Naive B cell (primary cell): Measurements from ENCODE around the gene BPTF. TPM values are rescaled to one million over a fixed set of nuclear protein-coding genes. Genes with fewer than 3 reads are reported as not detected.
"Not testable (repeated sequence)": the region's sequence is repeated elsewhere in the genome, so short reads cannot be mapped to it uniquely, and the experiment has no call there.

ENCODE experiments used
- ATAC-seq, 2 donors: fragments of 150-1000 bp; cut with Tn5 transposase; 2 replicates each; pipeline ENCODE4 v1.10.0; 2021; ENCODE audit warnings: low read depth in 2 of 2, mild to moderate bottlenecking in 2 of 2, moderate library complexity in 2 of 2
- DNase-seq: peaks from one replicate; pipeline ENCODE4 v3.0.0; 2022
- H3K27ac Mint-ChIP-seq, 6 donors: one replicate each; pipeline ENCODE4 v1.8.0; 2020 to 2022; ENCODE audit warnings: mild to moderate bottlenecking in 6 of 6, mixed read lengths in 6 of 6, moderate library complexity in 5 of 6, inconsistent platforms in 2 of 6
- H3K27me3 Mint-ChIP-seq, 3 donors: one replicate each; pipeline ENCODE4 v1.8.0; 2021 to 2022; ENCODE audit warnings: mixed read lengths in 3 of 3, mild to moderate bottlenecking in 1 of 3
- H3K36me3 Mint-ChIP-seq, 2 donors: one replicate each; pipeline ENCODE4 v1.8.0; 2020 to 2022; ENCODE audit warnings: mixed read lengths in 2 of 2, inconsistent platforms in 1 of 2, mild to moderate bottlenecking in 1 of 2
- H3K4me1 Mint-ChIP-seq, 3 donors: one replicate each; pipeline ENCODE4 v1.8.0; 2020 to 2022; ENCODE audit warnings: mixed read lengths in 3 of 3, inconsistent platforms in 1 of 3, mild to moderate bottlenecking in 1 of 3, moderate library complexity in 1 of 3
- H3K4me3 Mint-ChIP-seq, 8 donors: one replicate each; pipeline ENCODE4 v1.8.0; 2020 to 2022; ENCODE audit warnings: mild to moderate bottlenecking in 8 of 8, mixed read lengths in 8 of 8, moderate library complexity in 8 of 8, inconsistent platforms in 2 of 8
- H3K9me3 Mint-ChIP-seq, 7 donors: one replicate each; pipeline ENCODE4 v1.8.0; 2020 to 2022; ENCODE audit warnings: mixed read lengths in 7 of 7, mild to moderate bottlenecking in 5 of 7, inconsistent platforms in 2 of 7, moderate library complexity in 1 of 7
- polyA plus RNA-seq, 6 donors: library from polyadenylated mRNA; unstranded; fragments of 300-500 nt; fragmentation: Illumina TruSeq; gene quantifications; one replicate each; pipeline ENCODE4 v1.2.3, GENCODE V29; 2021; ENCODE audit warnings: low read depth in 6 of 6

Gene BPTF
- polyA plus RNA-seq: 10 to 100 TPM; 13.0 to 41.5 (median 14.6) TPM

- H3K4me1 Mint-ChIP-seq: peaks cover 19 to 66% (median 40%) of the 10 kb centered on the region in 3 donors
- H3K9me3 Mint-ChIP-seq: no peaks in the 10 kb centered on the region
- H3K27ac Mint-ChIP-seq: peak within 1 kb of the TSS; percentile 97 to 99 (median 98)
These were observed at the start of gene BPTF for GRCh38 chr17:67824735-67825626. Gene BPTF, plus strand, starts transcription at chr17:67825503. Its CDS starts 222 bp downstream, at chr17:67825725.

GRCh38 chr17:67779098-67779672 is 46.1 kb upstream of the BPTF start:
- Mint-ChIP-seq H3K27me3 (no peaks in the 10 kb centered on the region), H3K27ac (peak overlapping the region in 2 of 6 donors; percentile 24 to 65), H3K4me1 (no peaks in the 10 kb centered on the region), H3K9me3 (no peaks in the 10 kb centered on the region), H3K36me3 (no peaks in the 10 kb centered on the region), H3K4me3 (no peak overlapping the region)
- DNase-seq (no peak), ATAC-seq (peak in 1 of 2 donors; percentile 57)

More at GRCh38 chr17:67824735-67825626, at the start of gene BPTF:
- DNase-seq: peak; percentile 92
- peak; percentile 77 to 78 for ATAC-seq
- H3K27me3 Mint-ChIP-seq: no peaks in the 10 kb centered on the region
- H3K36me3 Mint-ChIP-seq: no peaks in the 10 kb centered on the region
- peak within 1 kb of the TSS; percentile 92 to 99 (median 98) for H3K4me3 Mint-ChIP-seq

GRCh38 chr17:67784364-67785121 is 40.8 kb upstream of the BPTF start:
- DNase-seq (no peak), ATAC-seq (no peak)
- H3K4me1 Mint-ChIP-seq: peaks cover 3 to 5% (median 4%) of the 10 kb centered on the region in 3 donors
- no peak overlapping the region for H3K4me3 Mint-ChIP-seq
- H3K36me3 Mint-ChIP-seq: peaks cover 0 to 10% of the 10 kb centered on the region in 2 donors
- H3K27ac Mint-ChIP-seq: peak overlapping the region in 1 of 6 donors; percentile 54
- H3K27me3 Mint-ChIP-seq: peaks cover 0 to 7% (median 5%) of the 10 kb centered on the region in 3 donors
- peaks cover 0 to 12% (median 4%) of the 10 kb centered on the region in 7 donors for H3K9me3 Mint-ChIP-seq

GRCh38 chr17:67785122-67785477 is 40.2 kb upstream of the BPTF start:
- H3K9me3 Mint-ChIP-seq: peaks cover 0 to 12% (median 4%) of the 10 kb centered on the region in 7 donors
- ATAC-seq (no peak), DNase-seq (no peak)
- H3K36me3 Mint-ChIP-seq: peaks cover 0 to 10% of the 10 kb centered on the region in 2 donors
- peaks cover 0 to 7% (median 5%) of the 10 kb centered on the region in 3 donors for H3K27me3 Mint-ChIP-seq
- H3K4me3 Mint-ChIP-seq: no peak overlapping the region
- H3K4me1 Mint-ChIP-seq: peaks cover 3 to 5% (median 4%) of the 10 kb centered on the region in 3 donors
- H3K27ac Mint-ChIP-seq: no peak overlapping the region

- H3K4me1 Mint-ChIP-seq: peaks cover 3 to 5% (median 4%) of the 10 kb centered on the region in 3 donors
- ATAC-seq (no peak), DNase-seq (no peak)
- no peak overlapping the region for H3K27ac Mint-ChIP-seq
- H3K27me3 Mint-ChIP-seq: peaks cover 0 to 7% (median 5%) of the 10 kb centered on the region in 3 donors
- no peak overlapping the region for H3K4me3 Mint-ChIP-seq
- peaks cover 0 to 10% of the 10 kb centered on the region in 2 donors for H3K36me3 Mint-ChIP-seq
- H3K9me3 Mint-ChIP-seq: peaks cover 0 to 12% (median 4%) of the 10 kb centered on the region in 7 donors
These were observed 39.8 kb upstream of the BPTF start for GRCh38 chr17:67785504-67785903.

GRCh38 chr17:67800495-67800928 is 24.8 kb upstream of the BPTF start:
- Mint-ChIP-seq H3K27me3 (no peaks in the 10 kb centered on the region), H3K4me3 (peak overlapping the region in 3 of 8 donors; percentile 10 to 59 (median 50)), H3K36me3 (no peaks in the 10 kb centered on the region), H3K27ac (peak overlapping the region; percentile 58 to 97 (median 86)), H3K4me1 (peaks cover 14 to 17% (median 16%) of the 10 kb centered on the region in 3 donors), H3K9me3 (no peaks in the 10 kb centered on the region)
- peak; percentile 81 for DNase-seq
- peak; percentile 98 to 99 for ATAC-seq

- H3K27me3 Mint-ChIP-seq: no peaks in the 10 kb centered on the region
- no peak for DNase-seq
- no peak overlapping the region for H3K4me3 Mint-ChIP-seq
- no peaks in the 10 kb centered on the region for H3K9me3 Mint-ChIP-seq
- H3K27ac Mint-ChIP-seq: peak overlapping the region in 3 of 6 donors; percentile 25 to 75 (median 39)
- no peak for ATAC-seq
- H3K36me3 Mint-ChIP-seq: no peaks in the 10 kb centered on the region
- peaks cover 14 to 17% (median 16%) of the 10 kb centered on the region in 3 donors for H3K4me1 Mint-ChIP-seq
These were observed 23.6 kb upstream of the BPTF start for GRCh38 chr17:67801626-67802175.

GRCh38 chr17:67810464-67810863 is 14.8 kb upstream of the BPTF start:
- no peak overlapping the region for H3K4me3 Mint-ChIP-seq
- DNase-seq (no peak), ATAC-seq (no peak)
- peak overlapping the region in 2 of 6 donors; percentile 6 to 21 for H3K27ac Mint-ChIP-seq
- no peaks in the 10 kb centered on the region for H3K36me3 Mint-ChIP-seq
- H3K27me3 Mint-ChIP-seq: no peaks in the 10 kb centered on the region
- peaks cover 33 to 49% (median 39%) of the 10 kb centered on the region in 3 donors for H3K4me1 Mint-ChIP-seq
- H3K9me3 Mint-ChIP-seq: no peaks in the 10 kb centered on the region

- H3K36me3 Mint-ChIP-seq, H3K9me3 Mint-ChIP-seq, DNase-seq, H3K27me3 Mint-ChIP-seq, ATAC-seq: not testable (repeated sequence)
- peak overlapping the region in 5 of 8 donors; percentile 78 to 93 (median 86) for H3K4me3 Mint-ChIP-seq
- peak overlapping the region; percentile 98 to 100 (median 99) for H3K27ac Mint-ChIP-seq
- peaks cover 42 to 62% (median 48%) of the 10 kb centered on the region in 3 donors for H3K4me1 Mint-ChIP-seq
These were observed 12.9 kb upstream of the BPTF start for GRCh38 chr17:67812380-67812779.

GRCh38 chr17:67813803-67814180 is 11.5 kb upstream of the BPTF start:
- H3K9me3 Mint-ChIP-seq: no peaks in the 10 kb centered on the region
- ATAC-seq: no peak
- peak overlapping the region; percentile 43 to 93 (median 86) for H3K4me3 Mint-ChIP-seq
- H3K27me3 Mint-ChIP-seq: no peaks in the 10 kb centered on the region
- DNase-seq: no peak
- no peaks in the 10 kb centered on the region for H3K36me3 Mint-ChIP-seq
- peaks cover 50 to 76% (median 60%) of the 10 kb centered on the region in 3 donors for H3K4me1 Mint-ChIP-seq
- H3K27ac Mint-ChIP-seq: peak overlapping the region; percentile 98 to 100 (median 99)

GRCh38 chr17:67818110-67819002 is 6.9 kb upstream of the BPTF start:
- ATAC-seq (peak; percentile 78 to 83), DNase-seq (peak; percentile 88)
- peaks cover 30 to 79% (median 42%) of the 10 kb centered on the region in 3 donors for H3K4me1 Mint-ChIP-seq
- H3K27ac Mint-ChIP-seq: peak overlapping the region; percentile 68 to 98 (median 96)
- no peaks in the 10 kb centered on the region for H3K27me3 Mint-ChIP-seq
- no peaks in the 10 kb centered on the region for H3K9me3 Mint-ChIP-seq
- peak overlapping the region; percentile 33 to 80 (median 72) for H3K4me3 Mint-ChIP-seq
- no peaks in the 10 kb centered on the region for H3K36me3 Mint-ChIP-seq

GRCh38 chr17:67819722-67820121 is 5.6 kb upstream of the BPTF start:
- no peak for ATAC-seq
- Mint-ChIP-seq H3K9me3 (no peaks in the 10 kb centered on the region), H3K36me3 (no peaks in the 10 kb centered on the region), H3K4me3 (peak overlapping the region in 4 of 8 donors; percentile 58 to 87 (median 70)), H3K27me3 (no peaks in the 10 kb centered on the region), H3K27ac (peak overlapping the region; percentile 16 to 98 (median 86)), H3K4me1 (peaks cover 21 to 78% (median 45%) of the 10 kb centered on the region in 3 donors)
- no peak for DNase-seq
